ENCODE results near the gene SEPTIN1.
A peak's percentile ranks its signal among the peaks of the same experiment; 100 is the strongest.

SEPTIN1 gene

GRCh38 chr16:30382111-30382881 is at the start of gene SEPTIN1:
SEPTIN1 (minus strand) TSS chr16:30382561; CDS start chr16:30382542, 19 bp downstream.
- no peak for DNase-seq

GRCh38 chr16:30430428-30430970 is 48.1 kb upstream of the SEPTIN1 start:
- DNase-seq, result peak in 9 of 58 donors; percentile 19 to 52 (median 43)

- peak; percentile 40 to 97 (median 89) for DNase-seq
These were observed 47.5 kb upstream of the SEPTIN1 start, which contains the start of gene DCTPP1 for GRCh38 chr16:30429678-30430427. DCTPP1 (minus strand) TSS chr16:30430030; CDS start chr16:30429980, 50 bp downstream.

GRCh38 chr16:30429418-30429677 is 47.0 kb upstream of the SEPTIN1 start:
- DNase-seq, result no peak

- DNase-seq, result no peak
These were observed 45.7 kb upstream of the SEPTIN1 start for GRCh38 chr16:30428055-30428454.

- no peak for DNase-seq
These were observed 38.6 kb upstream of the SEPTIN1 start for GRCh38 chr16:30421010-30421409.

- peak in 2 of 58 donors; percentile 12 to 42 for DNase-seq
These were observed 36.2 kb upstream of the SEPTIN1 start for GRCh38 chr16:30418350-30419181.

- DNase-seq, result peak in 53 of 58 donors; percentile 35 to 85 (median 69)
These were observed 35.4 kb upstream of the SEPTIN1 start for GRCh38 chr16:30417529-30418349.

GRCh38 chr16:30416624-30417528 is 34.5 kb upstream of the SEPTIN1 start:
- peak in 4 of 58 donors; percentile 43 to 56 (median 47) for DNase-seq

GRCh38 chr16:30416047-30416603 is 33.8 kb upstream of the SEPTIN1 start:
- DNase-seq, result no peak

- no peak for DNase-seq
These were observed 31.8 kb upstream of the SEPTIN1 start for GRCh38 chr16:30414159-30414558.

GRCh38 chr16:30413112-30413806 is 30.9 kb upstream of the SEPTIN1 start:
- DNase-seq, result no peak

- DNase-seq, result peak in 56 of 58 donors; percentile 26 to 93 (median 80)
These were observed 27.0 kb upstream of the SEPTIN1 start for GRCh38 chr16:30409125-30410060.

- DNase-seq, result peak in 6 of 58 donors; percentile 32 to 67 (median 46)
These were observed 25.6 kb upstream of the SEPTIN1 start for GRCh38 chr16:30407804-30408534.

GRCh38 chr16:30407102-30407803 is 24.9 kb upstream of the SEPTIN1 start, which contains the start of gene ZNF771:
ZNF771 (plus strand) TSS chr16:30407606; CDS start chr16:30408054, 448 bp downstream.
- DNase-seq, result peak; percentile 62 to 96 (median 89)

GRCh38 chr16:30406795-30407101 is 24.4 kb upstream of the SEPTIN1 start:
- no peak for DNase-seq

Data from anterior cingulate cortex (tissue), 58 donors.